Esophagus (tissue), 2 donors: Measurements from ENCODE around the gene WWOX. TPM values are rescaled to one million over a fixed set of nuclear protein-coding genes. Genes with fewer than 3 reads are reported as not detected.

Experiments used
- H3K27ac ChIP-seq, 2 donors: one replicate each; pipeline ENCODE4 v1.5.1; 2013; ENCODE audit warnings: low read depth in 2 of 2, mild to moderate bottlenecking in 2 of 2, inconsistent platforms in 1 of 2, low read length in 1 of 2, moderate library complexity in 1 of 2
- H3K27me3 ChIP-seq, 2 donors: one replicate each; pipeline ENCODE4 v1.6.1; 2013; ENCODE audit warnings: low read length in 2 of 2, control low read depth in 1 of 2, mild to moderate bottlenecking in 1 of 2; ENCODE audit not compliant: insufficient read depth in 2 of 2, control insufficient read depth in 1 of 2
- H3K36me3 ChIP-seq, 2 donors: one replicate each; pipeline ENCODE4 v1.6.1; 2013; ENCODE audit warnings: low read length in 1 of 2; ENCODE audit not compliant: control insufficient read depth in 2 of 2, insufficient read depth in 2 of 2
- H3K4me1 ChIP-seq, 2 donors: one replicate each; pipeline ENCODE4 v1.6.1; 2013; ENCODE audit warnings: low read length in 1 of 2; ENCODE audit not compliant: control insufficient read depth in 2 of 2, insufficient read depth in 2 of 2
- H3K4me3 ChIP-seq, 2 donors: one replicate each; pipeline ENCODE4 v1.5.1; 2013; ENCODE audit warnings: low read length in 2 of 2, mild to moderate bottlenecking in 2 of 2, low read depth in 1 of 2, moderate library complexity in 1 of 2
- H3K9me3 ChIP-seq, 2 donors: one replicate each; pipeline ENCODE4 v1.6.1; 2013; ENCODE audit warnings: mild to moderate bottlenecking in 2 of 2, low read depth in 1 of 2, low read length in 1 of 2, moderate library complexity in 1 of 2; ENCODE audit not compliant: control insufficient read depth in 2 of 2, insufficient read depth in 1 of 2
- WGBS, 2 donors: extraction: QIAGEN DNeasy Blood & Tissue Kit; methylation state at CpG; one replicate each; pipeline ENCODE4 v1.1.7; 2013; 5-methylcytosine and 5-hydroxymethylcytosine counted together
- polyA plus RNA-seq, 2 donors: library from polyadenylated mRNA; stranded (reverse); fragments of 200-250 nt; gene quantifications; one replicate each; pipeline ENCODE4 v1.2.3, GENCODE V29; 2013
- donor health status: healthy with polysubstance abuse.
- donor health status: Bipolar disorder and iron deficiency.

The WWOX gene
- polyA plus RNA-seq, 2 donors = 6.4 to 9.1 TPM

DNA sequence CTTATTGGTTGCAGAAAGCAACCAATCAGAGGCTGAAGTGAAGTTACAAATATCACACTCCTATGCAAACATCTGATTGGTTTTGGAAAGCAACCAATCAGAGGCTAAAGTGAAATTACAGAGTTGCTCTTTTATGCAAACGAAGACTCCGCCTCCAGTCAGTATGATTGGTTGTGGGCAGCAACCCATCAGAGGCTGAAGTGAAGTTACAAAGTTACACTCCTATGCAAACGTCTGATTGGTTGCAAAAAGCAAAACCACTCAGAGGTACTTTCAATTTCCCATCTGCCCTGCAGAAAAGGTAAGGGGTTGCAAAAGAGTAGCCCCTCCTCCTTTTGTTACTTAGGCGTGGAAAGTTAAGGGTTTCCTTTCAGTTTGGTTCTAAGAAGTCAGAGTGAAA lies 803.8 kb downstream of the WWOX start:
- H3K36me3 ChIP-seq = no peaks in the 10 kb centered on the region
- H3K27me3 ChIP-seq = no peaks in the 10 kb centered on the region
- WGBS, 2 donors = 75 to 76% methylated on average over 4 of the region's 4 CpGs
- no peak overlapping the region for H3K27ac ChIP-seq
- no peaks in the 10 kb centered on the region for H3K9me3 ChIP-seq
- no peak overlapping the region for H3K4me3 ChIP-seq
- H3K4me1 ChIP-seq = no peaks in the 10 kb centered on the region

DNA sequence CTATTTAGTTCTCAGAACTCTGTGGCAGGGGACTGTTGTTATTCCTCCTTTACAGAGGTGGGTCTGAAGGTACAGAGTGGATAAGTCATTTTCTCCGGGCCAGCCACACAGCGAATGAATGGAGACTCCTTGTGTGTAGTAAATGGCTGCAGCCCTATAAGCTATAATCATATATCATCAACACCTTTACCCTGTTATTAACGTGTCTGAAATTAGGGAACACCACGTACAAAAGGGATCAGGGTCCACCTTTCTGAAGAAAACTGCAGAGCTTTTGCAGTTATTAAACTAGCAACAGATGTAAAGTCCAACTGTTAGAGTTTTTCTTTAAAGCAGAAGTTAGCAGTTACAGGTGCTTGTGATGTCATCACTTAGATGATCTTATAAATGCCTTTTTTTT lies 804.4 kb downstream of the WWOX start:
- 88 to 95% methylated on average over 4 of the region's 4 CpGs for WGBS, 2 donors
- Histone ChIP-seq H3K4me1 (no peaks in the 10 kb centered on the region), H3K4me3 (no peak overlapping the region), H3K9me3 (no peaks in the 10 kb centered on the region), H3K36me3 (no peaks in the 10 kb centered on the region), H3K27me3 (no peaks in the 10 kb centered on the region), H3K27ac (no peak overlapping the region)

DNA sequence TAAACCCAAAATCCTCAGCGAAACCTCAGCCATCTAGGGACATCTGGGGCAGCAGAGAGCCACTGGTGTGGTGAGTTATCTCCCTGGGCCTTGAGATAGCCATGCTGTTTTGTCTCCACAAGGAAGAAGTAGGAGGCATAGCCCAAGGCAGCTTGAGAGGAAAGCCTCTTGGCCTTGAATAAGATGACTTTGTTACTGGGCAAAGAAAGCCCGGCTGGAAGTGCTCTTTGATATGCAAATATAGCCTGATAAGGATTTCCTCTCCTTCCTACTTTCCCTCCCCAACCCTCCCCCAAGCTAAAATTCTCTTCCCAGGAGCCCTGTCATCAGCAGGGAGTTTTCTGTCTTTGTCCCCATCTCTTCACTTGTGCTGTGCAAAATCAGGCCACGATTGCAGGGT lies 806.7 kb downstream of the WWOX start:
- H3K27me3 ChIP-seq = no peaks in the 10 kb centered on the region
- 67 to 76% methylated on average over 3 of the region's 3 CpGs for WGBS, 2 donors
- no peaks in the 10 kb centered on the region for H3K36me3 ChIP-seq
- H3K4me3 ChIP-seq = no peak overlapping the region
- no peaks in the 10 kb centered on the region for H3K4me1 ChIP-seq
- no peaks in the 10 kb centered on the region for H3K9me3 ChIP-seq
- H3K27ac ChIP-seq = no peak overlapping the region

DNA sequence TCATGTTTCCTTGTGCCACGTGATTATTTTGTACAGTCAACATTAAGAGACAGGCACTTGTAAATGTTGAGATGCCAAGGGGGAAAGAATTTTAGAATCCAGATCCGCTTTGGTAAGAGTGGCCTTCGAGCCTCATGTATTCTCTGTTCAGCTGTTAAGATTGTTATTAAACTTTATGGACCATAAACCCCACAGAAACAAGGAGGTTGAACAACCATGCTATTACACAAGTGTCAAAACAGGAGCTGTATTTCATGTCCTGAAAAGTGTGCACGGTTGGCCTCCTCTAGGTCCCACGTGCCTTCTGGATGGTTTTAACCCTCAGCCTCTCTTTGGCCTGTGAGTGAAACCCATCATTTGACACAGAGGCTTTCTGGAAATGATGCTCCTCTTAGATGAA lies 809.8 kb downstream of the WWOX start:
- 87 to 88% methylated on average over 5 of the region's 5 CpGs for WGBS, 2 donors
- no peaks in the 10 kb centered on the region for H3K27me3 ChIP-seq
- H3K4me3 ChIP-seq = no peak overlapping the region
- no peaks in the 10 kb centered on the region for H3K36me3 ChIP-seq
- no peaks in the 10 kb centered on the region for H3K4me1 ChIP-seq
- no peaks in the 10 kb centered on the region for H3K9me3 ChIP-seq
- H3K27ac ChIP-seq = no peak overlapping the region

DNA sequence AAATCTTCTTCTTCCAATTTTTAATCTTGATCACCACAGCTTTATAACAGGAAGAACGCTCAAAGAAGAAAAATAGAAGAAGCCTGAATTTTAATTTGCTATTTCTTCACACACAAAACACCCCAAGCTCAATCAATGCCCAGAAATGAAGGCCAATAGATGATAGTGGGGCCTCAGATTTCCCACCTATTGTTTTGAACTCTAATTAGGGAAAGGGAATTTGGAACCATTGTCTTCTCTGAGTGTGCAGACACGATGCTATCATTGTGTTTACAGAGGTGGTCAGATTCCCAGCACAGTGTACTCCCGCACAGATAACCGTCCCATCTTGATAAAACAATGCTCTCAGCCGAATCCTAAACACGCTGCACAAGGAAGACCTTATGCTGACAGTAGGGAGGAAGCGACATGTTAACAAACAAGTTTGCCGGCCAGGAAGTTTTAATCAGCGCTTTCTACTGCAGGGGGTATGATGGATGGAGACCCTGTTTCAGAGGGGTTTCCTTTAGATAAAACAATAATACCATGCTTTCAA lies 816.4 kb downstream of the WWOX start:
- H3K4me1 ChIP-seq = no peaks in the 10 kb centered on the region
- H3K27me3 ChIP-seq = no peaks in the 10 kb centered on the region
- H3K36me3 ChIP-seq = no peaks in the 10 kb centered on the region
- 74 to 75% methylated on average over 9 of the region's 9 CpGs for WGBS, 2 donors
- peaks cover 0 to 3% of the 10 kb centered on the region in 2 donors for H3K9me3 ChIP-seq
- no peak overlapping the region for H3K27ac ChIP-seq
- H3K4me3 ChIP-seq = no peak overlapping the region

DNA sequence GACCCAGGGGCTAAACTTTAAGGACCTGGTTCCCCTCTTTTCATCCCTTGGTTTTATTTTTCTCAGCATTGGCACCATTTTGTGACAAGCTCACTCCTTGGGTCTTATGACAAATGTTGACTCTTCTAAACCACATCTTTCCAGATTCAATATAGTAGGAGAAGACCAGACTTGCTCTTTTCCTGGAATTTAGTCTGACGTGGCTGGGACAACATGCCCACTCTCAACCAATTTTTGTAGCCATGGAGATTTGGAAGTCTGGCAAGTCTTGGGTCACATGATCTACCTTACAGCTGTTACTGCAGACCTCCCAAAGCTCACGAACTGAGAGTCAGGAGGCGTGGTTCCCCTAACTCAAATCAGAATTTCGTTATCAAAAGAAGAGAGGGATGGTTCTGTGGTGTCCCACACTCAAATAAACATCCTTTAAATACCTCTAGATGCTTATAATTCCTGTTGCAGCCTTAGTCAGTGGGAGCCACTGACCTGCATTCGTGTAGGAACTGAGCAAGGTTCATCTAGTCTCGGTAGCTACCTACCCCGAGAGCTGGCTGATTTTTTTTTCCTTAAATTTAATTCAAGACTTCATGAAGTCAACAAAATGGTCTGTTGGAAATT lies 817.6 kb downstream of the WWOX start:
- Histone ChIP-seq H3K4me3 (no peak overlapping the region), H3K9me3 (peaks cover 0 to 4% of the 10 kb centered on the region in 2 donors), H3K36me3 (no peaks in the 10 kb centered on the region), H3K27me3 (no peaks in the 10 kb centered on the region), H3K4me1 (no peaks in the 10 kb centered on the region), H3K27ac (no peak overlapping the region)
- 65 to 74% methylated on average over 7 of the region's 7 CpGs for whole genome bisulfite sequencing, 2 donors

DNA sequence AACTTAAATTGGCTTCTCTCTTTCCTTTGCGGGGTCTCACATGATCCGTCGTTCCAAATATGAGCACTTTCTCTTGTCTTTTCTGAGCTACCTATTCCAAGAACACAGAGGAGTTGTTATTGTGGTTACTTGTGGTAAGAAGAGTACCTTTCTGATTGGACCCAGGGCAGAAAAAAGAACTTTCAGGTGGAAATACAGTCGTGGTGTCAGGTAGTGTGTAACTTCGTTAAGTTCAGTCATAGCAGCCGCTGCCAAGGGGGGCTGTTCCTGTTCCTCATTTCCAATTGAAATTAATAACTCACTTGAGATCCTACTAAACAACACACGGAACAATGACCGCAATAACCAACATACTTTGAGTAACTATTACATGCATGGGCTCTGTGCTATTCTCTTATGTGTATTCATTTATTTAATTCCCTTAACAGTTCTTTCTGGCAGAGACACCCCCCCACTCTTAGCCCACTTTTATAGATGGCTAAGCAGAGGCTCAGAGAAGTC lies 819.4 kb downstream of the WWOX start:
- no peaks in the 10 kb centered on the region for H3K36me3 ChIP-seq
- H3K9me3 ChIP-seq = peaks cover 0 to 4% of the 10 kb centered on the region in 2 donors
- H3K4me3 ChIP-seq = no peak overlapping the region
- 87 to 89% methylated on average over 8 of the region's 8 CpGs for WGBS, 2 donors
- H3K27ac ChIP-seq = no peak overlapping the region
- no peaks in the 10 kb centered on the region for H3K4me1 ChIP-seq
- H3K27me3 ChIP-seq = no peaks in the 10 kb centered on the region

DNA sequence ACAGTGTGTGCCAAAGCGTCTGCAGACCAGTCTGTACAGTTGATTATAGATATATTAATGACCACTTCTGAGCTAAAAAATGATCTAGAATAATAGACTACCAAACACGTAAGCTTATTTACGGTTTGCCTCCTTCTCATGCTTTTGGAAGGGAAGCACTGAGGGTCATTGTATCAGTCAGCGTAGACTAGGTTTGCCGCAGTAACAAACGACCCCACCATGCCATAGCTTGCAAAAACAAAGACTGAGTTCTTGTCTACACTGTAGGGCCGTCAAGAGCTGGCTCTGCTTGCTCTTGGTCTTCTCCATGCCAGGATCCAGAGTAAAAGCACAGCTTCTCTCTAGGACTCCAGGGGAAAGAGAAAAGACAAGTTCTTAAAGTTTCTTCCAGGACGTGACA lies 820.4 kb downstream of the WWOX start:
- peaks cover 0 to 4% of the 10 kb centered on the region in 2 donors for H3K9me3 ChIP-seq
- H3K27ac ChIP-seq = no peak overlapping the region
- H3K4me3 ChIP-seq = no peak overlapping the region
- 81 to 83% methylated on average over 8 of the region's 8 CpGs for WGBS, 2 donors
- no peaks in the 10 kb centered on the region for H3K4me1 ChIP-seq
- H3K36me3 ChIP-seq = no peaks in the 10 kb centered on the region
- no peaks in the 10 kb centered on the region for H3K27me3 ChIP-seq

DNA sequence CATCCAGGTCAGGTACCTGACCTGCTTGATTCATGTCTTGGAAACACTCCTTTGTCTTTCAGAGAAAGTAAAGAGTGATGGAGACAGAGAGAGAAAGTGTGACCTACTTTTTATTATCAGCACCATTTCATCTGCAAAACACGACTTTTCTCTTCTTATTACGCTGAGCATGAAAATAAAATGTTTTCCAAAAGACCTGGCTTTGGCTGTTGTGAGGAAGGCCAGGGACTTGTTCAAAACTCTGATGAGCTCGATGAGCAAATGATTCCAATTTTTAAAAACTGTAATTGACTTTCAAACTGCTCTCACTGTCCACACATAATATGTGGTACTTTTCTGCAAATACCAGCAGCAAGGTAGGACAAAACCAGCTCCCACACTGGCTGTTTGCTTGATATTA lies 821.2 kb downstream of the WWOX start:
- Histone ChIP-seq H3K27me3 (no peaks in the 10 kb centered on the region), H3K4me3 (no peak overlapping the region), H3K36me3 (no peaks in the 10 kb centered on the region), H3K27ac (no peak overlapping the region), H3K9me3 (peaks cover 0 to 4% of the 10 kb centered on the region in 2 donors), H3K4me1 (no peaks in the 10 kb centered on the region)
- 57 to 60% methylated on average over 3 of the region's 3 CpGs for WGBS, 2 donors
